GM21526 (cell line): ENCODE data around the gene CUX1.
"Not testable (repeated sequence)": the region's sequence is repeated elsewhere in the genome, so short reads cannot be mapped to it uniquely, and the experiment has no call there.

ENCODE experiments used
- ATAC-seq: cut with Tn5 transposase; IDR thresholded peaks from one replicate; pipeline ENCODE4 v1.9.1; 2021; ENCODE audit warnings: moderate library complexity; ENCODE audit not compliant: unreplicated experiment, low FRiP score

Gene CUX1

GRCh38 chr7:102050864-102051460 lies 233.5 kb downstream of the CUX1 start:
- ATAC-seq = no peak

- not testable (repeated sequence) for ATAC-seq
Observed at GRCh38 chr7:102051736-102052135, 234.3 kb downstream of the CUX1 start.

GRCh38 chr7:102054158-102054557 lies 236.7 kb downstream of the CUX1 start:
- ATAC-seq = no peak

DNA sequence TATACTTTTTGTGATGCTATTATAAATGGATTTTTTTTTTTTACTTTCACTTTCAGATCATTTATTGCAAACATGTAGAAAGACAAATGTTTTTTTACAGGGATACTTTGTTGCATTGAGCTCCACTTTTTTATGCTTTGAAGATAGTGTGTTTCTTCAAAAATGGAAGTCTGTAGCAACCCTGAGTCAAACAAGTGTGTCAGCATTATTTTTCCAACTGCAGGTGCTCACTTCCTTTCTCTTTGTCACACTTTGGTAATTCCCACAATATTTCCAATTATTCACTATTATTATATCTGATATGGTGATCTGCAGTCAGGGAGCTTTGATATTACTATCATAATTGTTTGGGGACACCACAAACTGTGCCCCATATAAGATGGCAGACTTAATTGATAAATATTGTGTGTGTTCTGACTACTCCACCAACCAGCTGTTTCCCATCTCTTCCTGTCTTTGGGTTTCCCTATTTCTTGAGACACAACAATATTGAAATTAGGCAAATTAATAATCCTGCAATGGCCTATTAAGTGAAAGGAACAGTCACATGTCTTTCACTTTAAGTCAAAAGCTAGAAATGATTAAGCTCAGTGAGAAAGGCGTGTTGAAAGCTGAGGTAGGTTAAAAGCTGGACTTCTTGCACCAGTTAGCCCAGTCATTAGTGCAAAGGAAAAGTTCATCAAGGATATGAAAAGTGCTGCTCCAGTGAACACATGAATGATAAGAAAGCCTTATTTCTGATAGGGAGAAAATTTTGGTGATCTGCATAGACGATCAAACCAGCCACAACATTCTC lies 238.0 kb downstream of the CUX1 start:
- ATAC-seq = no peak

DNA sequence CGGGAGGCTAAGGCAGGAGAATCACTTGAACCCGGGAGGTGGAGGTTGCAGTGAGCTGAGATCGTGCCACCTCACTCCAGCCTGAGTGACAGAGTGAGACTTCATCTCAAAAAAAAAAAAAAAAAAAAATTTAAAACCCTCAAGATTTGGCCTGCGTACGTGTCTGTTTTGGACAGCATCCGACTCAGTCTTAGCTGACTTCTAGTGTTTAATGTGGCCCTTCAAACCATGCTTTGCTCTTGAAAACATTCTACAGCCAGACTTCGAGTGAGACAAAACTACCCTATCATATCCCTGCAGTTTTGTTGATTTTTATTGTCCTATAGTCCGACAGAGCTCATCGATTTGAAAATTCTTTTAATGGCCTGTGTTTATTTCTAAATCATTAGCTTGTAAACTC lies 242.1 kb downstream of the CUX1 start:
- no peak for ATAC-seq

DNA sequence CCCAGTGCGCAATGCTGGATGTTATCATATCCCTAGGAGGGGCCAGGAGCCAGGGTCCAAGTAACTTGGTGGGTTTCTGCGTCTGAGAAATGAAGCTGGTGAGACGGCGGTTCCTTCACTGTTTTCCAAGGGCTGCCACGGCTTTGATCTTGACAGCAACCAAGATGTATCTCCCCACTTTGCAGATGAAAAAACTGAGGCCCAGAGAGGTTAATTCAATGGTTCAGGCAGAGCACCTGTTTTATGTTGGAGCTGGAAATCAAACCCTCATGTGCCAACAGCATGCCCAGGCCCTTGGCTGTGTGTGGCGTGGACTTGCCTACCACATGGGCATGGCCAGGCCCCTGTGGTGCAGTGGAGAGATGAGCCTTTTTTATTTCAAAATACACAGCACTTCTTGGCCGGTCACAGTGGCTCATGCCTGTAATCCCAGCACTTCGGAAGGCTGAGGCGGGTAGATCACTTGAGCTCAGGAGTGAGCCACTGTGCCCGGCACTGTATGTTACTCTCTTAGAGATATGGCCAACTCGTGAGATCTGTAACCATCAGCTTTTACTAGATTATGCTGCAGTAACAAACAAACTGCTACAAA lies 244.0 kb downstream of the CUX1 start:
- no peak for ATAC-seq

GRCh38 chr7:102061981-102062390 lies 244.6 kb downstream of the CUX1 start:
- no peak for ATAC-seq

- ATAC-seq = no peak
Observed at GRCh38 chr7:102063690-102064180, 246.3 kb downstream of the CUX1 start.

DNA sequence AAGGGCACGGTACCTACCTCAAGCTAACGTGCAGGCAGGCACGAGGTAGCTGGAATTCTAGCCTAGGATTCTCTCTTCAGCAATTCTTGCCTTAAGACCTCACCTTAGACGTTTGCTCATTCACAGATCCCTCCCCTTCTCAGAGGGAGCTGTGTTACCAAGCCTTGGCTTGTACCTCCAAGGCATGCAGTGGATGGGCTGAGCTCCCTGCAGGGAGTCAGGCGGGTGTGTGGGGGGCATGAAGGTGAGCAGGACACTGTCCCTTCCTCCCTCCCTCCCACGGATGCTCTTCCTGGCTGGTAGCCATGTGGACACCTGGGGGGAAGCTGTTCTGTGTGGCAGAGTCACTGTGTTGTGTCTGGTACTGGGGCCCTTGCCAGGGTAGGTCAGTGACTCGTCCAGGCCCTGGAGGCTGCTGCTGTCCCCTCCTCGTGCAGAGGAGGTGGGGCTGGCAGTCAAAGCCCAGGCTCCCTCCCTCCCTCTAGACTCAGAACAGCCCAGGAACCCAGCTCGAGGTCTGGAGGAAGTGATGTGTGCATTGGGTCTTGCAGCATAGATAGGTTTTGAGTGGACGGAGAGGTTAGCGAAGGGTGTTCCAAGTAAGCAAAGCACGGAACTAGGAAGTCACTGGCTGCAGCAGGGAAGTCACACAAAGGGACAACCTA lies 247.1 kb downstream of the CUX1 start:
- no peak for ATAC-seq

- ATAC-seq = no peak
Observed at GRCh38 chr7:102065226-102065625, 247.8 kb downstream of the CUX1 start.

- no peak for ATAC-seq
Observed at GRCh38 chr7:102066476-102066875, 249.1 kb downstream of the CUX1 start.

- ATAC-seq = no peak
Observed at GRCh38 chr7:102068846-102069245, 251.4 kb downstream of the CUX1 start.

DNA sequence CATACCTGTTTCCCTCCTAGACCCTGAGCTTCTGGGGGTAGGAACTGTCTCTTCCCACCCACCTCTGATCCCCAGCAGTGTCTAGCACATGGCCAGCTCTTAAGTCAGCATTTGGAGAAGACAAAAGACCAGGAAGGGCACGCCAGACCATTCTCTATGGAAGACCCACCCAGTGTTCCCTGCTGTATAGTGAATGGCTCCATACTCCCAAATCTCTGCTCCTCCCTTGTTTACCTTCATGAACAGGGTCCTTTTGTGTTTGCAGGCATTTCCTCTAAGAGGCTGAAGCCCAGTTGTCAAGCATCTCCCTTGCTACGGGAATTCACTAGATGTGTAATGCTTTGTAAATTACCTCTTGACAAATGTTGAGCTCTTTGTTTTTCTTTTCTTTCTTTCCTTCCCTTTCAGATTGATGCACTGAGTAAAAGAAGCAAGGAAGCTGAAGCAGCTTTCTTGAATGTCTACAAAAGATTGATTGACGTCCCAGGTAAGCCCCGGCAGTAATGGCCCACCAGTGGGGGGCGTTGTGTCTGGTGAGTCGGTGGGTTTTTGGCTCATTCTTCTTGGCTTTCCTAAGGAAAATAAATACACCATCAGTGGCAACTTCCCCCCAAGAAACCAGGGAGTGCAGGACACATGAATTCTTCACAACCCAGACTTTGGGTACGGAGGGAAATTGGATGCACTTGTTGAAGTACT lies 252.7 kb downstream of the CUX1 start:
- ATAC-seq = no peak

DNA sequence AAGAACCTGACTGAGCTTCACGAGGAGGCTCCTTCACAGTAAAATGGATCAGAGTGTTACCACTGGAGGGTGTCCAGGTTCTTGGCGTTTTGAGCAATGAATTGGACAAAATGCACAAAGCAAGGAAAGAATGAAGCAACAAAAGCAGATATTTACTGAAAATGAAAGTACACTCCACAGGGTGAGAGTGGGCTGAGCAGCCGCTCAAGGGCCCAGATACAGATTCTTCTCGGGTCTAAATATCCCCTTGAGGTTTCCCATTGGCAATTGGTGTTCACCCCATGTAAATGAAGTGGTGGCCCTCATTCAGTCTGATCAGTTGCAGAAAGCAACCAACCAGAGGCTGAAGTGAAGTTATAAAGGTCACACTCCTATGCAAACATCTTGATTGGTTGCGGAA lies 254.6 kb downstream of the CUX1 start:
- ATAC-seq = no peak

DNA sequence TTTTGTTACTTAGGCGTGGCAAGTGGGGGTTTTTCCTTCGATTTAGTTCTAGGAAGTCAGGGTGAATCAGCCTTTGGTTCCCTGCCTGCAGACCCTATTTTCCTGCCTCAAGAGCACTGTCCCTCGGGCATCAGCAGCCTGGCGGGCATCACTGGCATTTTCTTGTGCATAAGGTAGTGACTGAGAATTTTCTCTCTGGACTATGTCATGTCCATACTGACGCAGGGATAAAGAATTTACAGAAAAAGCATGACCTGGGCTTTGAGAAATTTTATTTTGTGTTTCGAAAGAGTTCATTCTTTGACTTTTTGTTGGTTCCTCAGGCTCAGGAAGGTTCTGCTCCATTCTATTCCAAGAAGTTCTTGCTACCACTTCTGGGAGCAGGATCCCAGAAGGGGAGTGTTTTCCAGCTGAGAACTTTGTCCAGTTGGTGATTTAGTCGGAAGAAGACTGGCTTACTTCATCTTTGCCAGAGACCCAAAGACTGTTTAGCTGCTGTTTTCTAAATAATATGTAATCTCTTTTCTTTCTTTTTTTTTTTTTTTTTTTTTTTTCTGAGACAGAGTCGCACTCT lies 255.3 kb downstream of the CUX1 start:
- ATAC-seq = no peak

DNA sequence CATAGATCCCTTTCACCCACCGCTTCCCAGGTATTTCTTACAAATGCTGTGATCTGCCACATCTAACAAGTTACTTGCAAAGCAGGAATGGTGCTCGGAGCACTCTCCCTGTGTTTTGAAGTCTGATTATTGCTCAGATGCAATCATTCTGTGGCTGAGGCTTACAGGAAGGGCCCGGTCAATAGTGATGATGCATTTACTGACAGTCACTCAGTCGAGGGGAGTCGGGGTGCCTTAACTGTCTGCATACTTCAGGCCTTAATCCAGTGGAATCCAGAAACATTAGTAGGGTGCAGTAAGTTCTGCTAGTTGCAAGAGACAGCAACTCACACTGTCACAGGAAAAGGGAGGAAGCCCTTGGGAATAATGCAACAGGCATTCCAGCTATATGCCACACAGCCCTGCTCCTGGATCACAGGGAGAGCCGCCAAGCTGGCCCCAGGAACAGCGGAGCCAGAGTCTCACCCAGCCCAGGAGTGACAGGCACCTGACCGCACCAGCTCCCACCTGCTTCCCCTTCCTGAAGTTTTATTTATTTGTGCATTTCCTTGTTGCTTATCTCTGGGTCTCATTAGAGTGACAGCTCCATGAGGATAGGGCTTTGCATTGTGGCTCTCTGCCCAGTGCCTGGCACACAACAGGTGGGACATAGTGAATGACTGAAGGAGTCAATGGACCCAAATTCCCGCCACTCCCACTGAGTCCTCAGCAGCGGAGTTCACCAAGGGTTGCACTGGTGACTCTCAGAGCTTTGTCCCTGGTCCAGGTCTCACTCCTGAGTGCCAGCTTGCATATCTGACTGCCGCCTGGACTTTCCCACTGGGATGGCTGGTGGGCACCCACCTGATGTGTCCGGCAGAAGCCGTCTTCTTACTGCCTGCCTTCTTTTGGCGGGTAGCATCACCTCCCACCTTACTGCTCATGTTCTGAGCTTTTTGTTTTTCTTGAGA lies 256.8 kb downstream of the CUX1 start:
- ATAC-seq = no peak

- ATAC-seq = no peak
Observed at GRCh38 chr7:102075126-102075525, 257.7 kb downstream of the CUX1 start.

DNA sequence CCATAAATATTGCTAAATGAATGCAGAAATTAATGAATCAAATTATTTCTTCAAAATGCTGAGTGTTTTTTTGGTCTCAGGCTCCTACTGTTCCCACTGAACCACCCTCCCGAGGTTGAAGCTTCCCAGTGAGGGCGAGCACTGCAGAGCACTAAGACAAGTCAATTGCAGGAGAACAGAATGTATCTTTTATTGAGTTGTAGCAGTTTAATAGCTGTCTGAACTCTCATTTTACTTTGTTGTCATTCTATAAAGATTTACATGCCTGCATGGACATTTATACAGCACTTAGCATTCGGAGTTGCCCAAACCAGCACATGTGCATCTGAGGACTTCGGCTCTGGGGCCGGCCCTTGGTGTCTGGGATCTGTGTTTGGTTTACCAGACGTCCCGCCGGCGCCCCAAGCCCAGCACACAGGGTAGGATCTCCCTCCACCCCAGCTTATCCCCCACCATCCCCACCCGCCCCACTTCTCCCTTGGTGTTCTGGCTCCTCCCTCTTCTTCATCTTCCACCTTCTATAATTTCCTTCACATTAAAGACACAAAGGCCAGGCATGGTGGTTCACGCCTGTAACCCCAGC lies 258.2 kb downstream of the CUX1 start:
- ATAC-seq = no peak

GRCh38 chr7:102077081-102077480 lies 259.7 kb downstream of the CUX1 start:
- no peak for ATAC-seq
